Prostate gland (tissue), 2 donors: ENCODE results near the gene C4orf50. TPM values are rescaled to one million over a fixed set of nuclear protein-coding genes. Genes with fewer than 3 reads are reported as not detected.

Experiments
- DNase-seq: peaks from one replicate; pipeline ENCODE4 v3.0.0-alpha.2; 2019; ENCODE audit warnings: low spot score
- H3K27ac ChIP-seq, 2 donors: fragments of 200-600 bp; sonication (generic); 2 replicates each; pipeline ENCODE4 v1.5.1; 2017 to 2019
- H3K27me3 ChIP-seq: fragments of 200-600 bp; sonication (generic); replicated peaks from 2 replicates; pipeline ENCODE4 v1.5.1; 2019; ENCODE audit not compliant: insufficient read depth
- H3K36me3 ChIP-seq, 2 donors: fragments of 200-600 bp; sonication (generic); 1 replicate in 1 of 2; 2 replicates in 1 of 2; pipeline versions ENCODE4 v1.5.1 to v1.8.1; 2017 to 2019
- H3K4me1 ChIP-seq: fragments of 200-600 bp; sonication (generic); replicated peaks from 2 replicates; pipeline ENCODE4 v1.5.1; 2019
- H3K4me3 ChIP-seq, 2 donors: fragments of 200-600 bp; sonication (generic); 2 replicates each; pipeline ENCODE4 v1.5.1; 2017 to 2019
- H3K9me3 ChIP-seq: fragments of 200-600 bp; sonication (generic); 2 replicates; pipeline ENCODE4 v1.5.1; 2017
- POLR2A ChIP-seq: fragments of 450-650 bp; IDR thresholded peaks from one replicate; pipeline ENCODE4 v1.6.1; 2016; ENCODE audit warnings: antibody characterized with exemption, mild to moderate bottlenecking
- POLR2AphosphoS5 ChIP-seq: sonication (generic); formaldehyde crosslinking; IDR thresholded peaks from one replicate; pipeline ENCODE4 v1.6.1; 2017; ENCODE audit warnings: antibody characterized with exemption
- WGBS: methylation state at CpG from one replicate; pipeline ENCODE4 v1.1.5; 2018; 5-methylcytosine and 5-hydroxymethylcytosine counted together
- intact Hi-C: fragments of 100-400 bp; cut with DNase I; formaldehyde crosslinking; loops from one replicate; pipeline ENCODE4 v1.14.2; 2022
- total RNA-seq, 2 donors: library from RNA; depleted of rRNA; stranded (reverse); fragments of >200 nt; gene quantifications; one replicate each; pipeline ENCODE4 v1.1.0, GENCODE V29; 2016
- TF ChIP-seq, protein P1 (sequence below), 4 experiments: fragments of 200-600 bp in 2 of 4; fragments of 450-650 bp in 2 of 4; sonication (generic) in 2 of 4; IDR thresholded peaks; 1 replicate in 3 of 4; 2 replicates in 1 of 4; pipeline ENCODE4 v1.5.1; 2016 to 2019; ENCODE audit warnings: antibody characterized with exemption in 4 of 4, mild to moderate bottlenecking in 2 of 4, moderate library complexity in 2 of 4

C4orf50 gene
- total RNA-seq, 2 donors from 2014 or later = 0.87 to 2.8 TPM

DNA sequence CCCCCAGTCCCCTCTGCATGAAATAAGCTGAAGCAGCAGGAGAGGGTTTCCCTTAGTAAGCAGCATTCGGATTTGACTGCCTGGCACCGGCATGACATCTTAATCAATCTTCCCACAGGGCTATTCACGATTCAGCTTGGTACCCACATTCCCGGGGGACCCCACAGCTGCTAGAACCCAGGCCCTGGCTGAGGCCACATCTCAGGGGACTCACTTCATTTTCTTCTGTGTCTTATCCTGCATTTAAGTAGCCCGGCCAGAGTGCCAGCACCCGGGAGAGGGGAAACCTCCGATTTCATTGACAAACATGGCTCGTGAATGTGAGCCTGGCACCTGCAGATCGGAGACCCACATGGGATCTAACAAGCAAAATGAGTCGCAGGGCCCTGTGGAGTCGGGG is 73.1 kb downstream of the C4orf50 start:
- Histone ChIP-seq H3K27ac (no peak overlapping the region), H3K27me3 (no peaks in the 10 kb centered on the region), H3K4me1 (no peaks in the 10 kb centered on the region), H3K9me3 (no peaks in the 10 kb centered on the region), H3K36me3 (no peaks in the 10 kb centered on the region), H3K4me3 (no peak overlapping the region)
- WGBS = 92% methylated on average over 11 of the region's 11 CpGs
- TF ChIP-seq POLR2A (no peak), POLR2AphosphoS5 (no peak)
- TF ChIP-seq, protein P1, sequence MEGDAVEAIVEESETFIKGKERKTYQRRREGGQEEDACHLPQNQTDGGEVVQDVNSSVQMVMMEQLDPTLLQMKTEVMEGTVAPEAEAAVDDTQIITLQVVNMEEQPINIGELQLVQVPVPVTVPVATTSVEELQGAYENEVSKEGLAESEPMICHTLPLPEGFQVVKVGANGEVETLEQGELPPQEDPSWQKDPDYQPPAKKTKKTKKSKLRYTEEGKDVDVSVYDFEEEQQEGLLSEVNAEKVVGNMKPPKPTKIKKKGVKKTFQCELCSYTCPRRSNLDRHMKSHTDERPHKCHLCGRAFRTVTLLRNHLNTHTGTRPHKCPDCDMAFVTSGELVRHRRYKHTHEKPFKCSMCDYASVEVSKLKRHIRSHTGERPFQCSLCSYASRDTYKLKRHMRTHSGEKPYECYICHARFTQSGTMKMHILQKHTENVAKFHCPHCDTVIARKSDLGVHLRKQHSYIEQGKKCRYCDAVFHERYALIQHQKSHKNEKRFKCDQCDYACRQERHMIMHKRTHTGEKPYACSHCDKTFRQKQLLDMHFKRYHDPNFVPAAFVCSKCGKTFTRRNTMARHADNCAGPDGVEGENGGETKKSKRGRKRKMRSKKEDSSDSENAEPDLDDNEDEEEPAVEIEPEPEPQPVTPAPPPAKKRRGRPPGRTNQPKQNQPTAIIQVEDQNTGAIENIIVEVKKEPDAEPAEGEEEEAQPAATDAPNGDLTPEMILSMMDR (IDR thresholded peaks at IDR 0.05) = no peak
- intact Hi-C loops = no loop called here
- no peak for DNase-seq

DNA sequence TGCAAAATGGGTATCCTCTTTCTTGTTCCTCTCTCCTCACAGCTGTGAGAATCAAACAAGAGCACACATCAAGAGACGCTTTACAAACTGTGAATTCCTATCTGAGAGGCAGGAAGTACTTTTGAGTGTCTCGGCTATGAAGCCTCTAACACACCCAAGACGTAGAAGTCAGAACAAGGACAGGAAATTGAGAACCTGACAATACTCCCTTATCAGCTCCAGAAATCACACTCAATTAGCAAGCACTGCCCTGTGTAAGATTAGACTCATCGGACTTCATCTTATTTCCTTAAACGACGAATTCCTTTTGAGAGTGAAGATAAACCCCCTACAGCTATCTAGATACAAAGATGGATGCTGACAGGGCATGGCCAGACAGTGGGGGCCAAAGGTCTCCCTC is 74.7 kb downstream of the C4orf50 start:
- WGBS = 17% methylated on average over 6 of the region's 6 CpGs
- no peak for DNase-seq
- H3K27me3 ChIP-seq = no peaks in the 10 kb centered on the region
- H3K9me3 ChIP-seq = no peaks in the 10 kb centered on the region
- TF ChIP-seq POLR2A (no peak), POLR2AphosphoS5 (no peak)
- TF ChIP-seq, protein P1 (IDR thresholded peaks at IDR 0.05) = no peak
- no peaks in the 10 kb centered on the region for H3K36me3 ChIP-seq
- no peak overlapping the region for H3K4me3 ChIP-seq
- H3K4me1 ChIP-seq = no peaks in the 10 kb centered on the region
- H3K27ac ChIP-seq = no peak overlapping the region
- intact Hi-C loops = no loop called here

DNA sequence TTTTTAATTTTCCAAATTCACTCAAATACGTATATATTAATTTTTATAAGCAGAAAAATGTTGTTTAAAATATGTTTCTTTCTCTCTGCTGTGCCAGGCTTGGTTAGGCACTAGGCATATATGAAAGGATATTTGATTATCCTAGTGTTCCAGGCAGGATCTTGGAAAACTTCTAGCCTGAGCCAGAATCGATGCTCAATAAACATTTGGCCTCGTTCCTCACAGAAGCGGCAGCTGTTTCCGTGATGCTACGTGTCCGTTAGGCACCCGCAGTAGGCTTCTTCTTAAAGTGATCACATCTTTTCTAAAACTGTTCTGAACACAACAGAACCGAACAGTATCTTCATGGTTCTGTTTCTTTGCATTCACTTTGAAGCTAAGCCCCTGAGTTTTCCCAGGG is 75.3 kb downstream of the C4orf50 start:
- Histone ChIP-seq H3K27me3 (no peaks in the 10 kb centered on the region), H3K4me3 (no peak overlapping the region), H3K4me1 (no peaks in the 10 kb centered on the region), H3K27ac (no peak overlapping the region), H3K9me3 (no peaks in the 10 kb centered on the region), H3K36me3 (no peaks in the 10 kb centered on the region)
- no peak for TF ChIP-seq POLR2A
- WGBS = 42% methylated on average over 9 of the region's 9 CpGs
- no peak for DNase-seq
- intact Hi-C loops = no loop called here

DNA sequence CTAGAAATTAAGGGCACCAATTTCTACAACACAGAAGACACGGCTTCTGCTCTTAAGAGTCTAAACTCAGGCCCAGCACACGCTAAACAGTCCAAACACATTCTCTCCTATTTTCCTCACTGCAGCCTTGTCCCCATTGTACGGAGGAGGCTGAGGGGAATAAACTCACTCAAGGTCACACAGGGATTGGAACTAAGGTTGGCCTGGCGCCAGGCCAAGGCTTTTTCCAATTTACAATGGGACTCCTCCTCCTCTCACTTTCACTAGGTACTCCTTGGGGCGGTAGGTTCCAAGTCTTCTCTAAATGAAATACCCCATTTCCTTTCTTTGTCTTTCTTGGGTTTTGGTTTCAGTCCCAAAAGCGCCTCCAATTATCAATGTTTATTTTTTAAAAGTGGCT is 76.6 kb downstream of the C4orf50 start:
- TF ChIP-seq POLR2A = no peak
- TF ChIP-seq POLR2AphosphoS5 = no peak
- TF ChIP-seq, protein P1 (IDR thresholded peaks at IDR 0.05) = no peak
- H3K36me3 ChIP-seq = no peaks in the 10 kb centered on the region
- H3K27me3 ChIP-seq = no peaks in the 10 kb centered on the region
- WGBS = 53% methylated on average over 6 of the region's 6 CpGs
- no peak overlapping the region for H3K27ac ChIP-seq
- no peak overlapping the region for H3K4me3 ChIP-seq
- DNase-seq = no peak
- no peaks in the 10 kb centered on the region for H3K9me3 ChIP-seq
- H3K4me1 ChIP-seq = no peaks in the 10 kb centered on the region
- intact Hi-C loops = no loop called here

DNA sequence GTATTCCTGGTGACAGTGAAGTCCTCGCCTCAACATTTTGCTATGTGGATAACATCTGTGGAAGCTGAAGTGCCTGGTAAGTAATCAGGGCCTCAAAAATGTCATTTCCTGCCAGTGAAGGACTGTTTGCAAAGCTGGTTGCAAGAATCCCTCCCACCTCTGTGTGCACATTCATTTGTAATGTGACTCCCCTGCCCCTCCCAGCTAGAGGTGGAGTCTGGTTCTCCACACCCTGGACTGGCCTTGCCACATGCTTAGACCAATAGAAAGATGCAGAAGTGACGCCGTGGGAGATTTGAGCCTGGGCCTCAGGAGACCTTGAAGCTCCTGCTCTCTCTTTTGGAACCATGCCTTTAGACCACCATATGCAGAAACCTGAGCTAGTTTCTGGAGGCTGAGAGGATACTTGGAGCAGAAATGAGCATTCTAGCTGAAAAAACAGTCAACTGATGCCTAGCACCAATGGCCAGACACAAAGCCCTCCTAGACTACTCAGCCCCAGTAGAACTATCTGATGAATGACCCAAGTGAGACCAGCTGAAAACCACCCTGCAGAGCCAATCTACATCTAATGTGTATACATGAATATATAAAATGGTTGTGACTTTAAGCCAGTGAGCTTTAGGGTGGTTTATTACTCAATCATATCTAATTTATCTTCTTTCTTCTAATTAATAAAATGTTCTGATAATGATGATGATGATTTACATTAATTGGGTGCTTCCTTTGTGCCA is 77.6 kb downstream of the C4orf50 start:
- intact Hi-C loops = no loop called here
- Histone ChIP-seq H3K36me3 (no peaks in the 10 kb centered on the region), H3K9me3 (no peaks in the 10 kb centered on the region), H3K27me3 (no peaks in the 10 kb centered on the region), H3K4me1 (no peaks in the 10 kb centered on the region), H3K4me3 (no peak overlapping the region), H3K27ac (no peak overlapping the region)
- TF ChIP-seq POLR2AphosphoS5 = no peak
- TF ChIP-seq, protein P1 (IDR thresholded peaks at IDR 0.05) = no peak
- TF ChIP-seq POLR2A = no peak
- 34% methylated on average over 3 of the region's 3 CpGs for WGBS
- DNase-seq = no peak
